ENCODE data around the gene DDR1. TPM values are rescaled to one million over a fixed set of nuclear protein-coding genes. Genes with fewer than 3 reads are reported as not detected.

The DDR1 gene
- 106 TPM for total RNA-seq

DNA sequence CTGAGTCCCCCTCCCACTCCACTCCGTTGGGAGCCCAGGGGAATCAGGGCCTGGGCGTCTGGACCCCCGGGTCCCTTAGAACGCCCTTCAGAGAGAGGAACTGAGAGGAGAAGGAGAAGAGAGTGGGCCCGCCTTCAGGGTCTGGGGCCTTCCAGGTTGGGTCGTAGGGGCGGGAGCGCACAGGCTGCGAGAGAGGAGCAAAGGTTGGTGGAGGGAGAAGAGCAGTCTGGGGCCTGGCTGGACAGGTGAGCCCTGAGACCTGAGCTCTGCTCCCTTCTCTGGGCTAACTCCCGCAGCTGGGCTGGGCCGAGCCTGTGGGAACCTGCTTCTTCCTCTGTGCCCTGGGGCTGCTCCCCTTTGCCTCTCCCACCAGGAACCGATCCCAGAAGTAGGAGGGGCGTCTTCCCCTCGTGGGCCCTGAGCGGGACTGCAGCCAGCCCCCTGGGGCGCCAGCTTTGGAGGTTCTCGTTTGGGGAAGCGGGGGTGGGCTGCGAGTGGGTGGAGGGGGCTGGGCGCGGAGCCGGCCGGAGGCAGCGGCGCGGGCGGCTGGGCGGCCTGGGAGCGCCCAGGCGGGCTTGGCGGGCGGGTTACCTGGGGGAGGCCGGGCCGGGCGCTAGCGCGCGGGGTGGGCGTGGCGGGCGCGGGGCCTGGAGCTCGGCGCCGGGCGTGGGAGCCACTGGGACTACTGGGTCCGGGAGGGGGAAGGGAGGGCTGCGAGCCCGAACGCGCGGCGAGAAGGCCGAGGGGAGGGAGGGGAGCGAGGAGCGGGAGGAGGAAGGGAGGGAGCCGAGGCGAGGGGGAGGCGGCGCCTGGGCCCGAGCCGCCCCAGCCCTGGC is at the start of gene DDR1:
TSS of gene DDR1 (plus strand) at position 835 of the 836 bp plus-strand sequence. CDS start 4,211 bp downstream, outside the sequence.
- FAIRE-seq (no peak), DNase-seq (ENCODE audit: low spot score in 2 of 2) (peak; percentile 90 to 95)

DNA sequence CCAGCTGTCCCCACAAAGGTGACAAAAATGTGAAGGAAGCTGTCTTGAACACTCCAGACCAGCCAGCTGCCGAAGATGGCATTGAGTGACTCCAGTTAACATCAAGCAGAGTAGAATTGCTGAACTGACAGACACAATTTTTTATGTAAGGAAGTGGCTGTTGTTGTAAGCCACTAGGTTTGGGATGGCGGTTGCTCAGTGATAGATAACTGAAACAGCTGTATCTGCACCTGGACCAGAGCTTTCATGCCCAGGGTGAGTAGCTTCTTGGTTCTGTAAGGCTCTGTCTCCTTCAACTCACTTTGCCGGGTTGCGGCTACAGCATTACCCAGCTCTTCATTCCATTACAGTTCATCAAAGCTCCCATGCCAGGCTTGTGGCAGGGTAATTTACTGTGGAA is 49.7 kb upstream of the DDR1 start:
- DNase-seq (ENCODE audit: low spot score in 2 of 2) (no peak), FAIRE-seq (no peak)

DNA sequence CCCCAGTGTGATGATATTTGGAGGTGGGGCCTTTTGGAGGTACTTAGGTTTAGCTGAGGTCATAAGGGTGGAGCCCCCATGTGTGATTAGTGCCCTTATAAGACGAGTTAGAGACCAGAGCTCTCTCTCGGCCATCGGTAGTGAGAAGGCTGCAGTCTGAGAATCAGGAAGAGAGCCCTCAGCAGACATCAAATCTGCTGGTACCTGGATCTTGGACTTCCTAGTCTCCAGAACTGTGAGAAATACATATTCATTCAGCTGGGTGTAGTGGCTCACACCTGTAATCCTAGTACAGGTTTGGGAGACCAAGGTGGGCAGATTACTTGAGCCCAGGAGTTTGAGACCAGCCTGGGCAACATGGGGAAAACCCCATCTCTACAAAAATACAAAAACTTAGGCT is 48.7 kb upstream of the DDR1 start:
- no peak for DNase-seq (ENCODE audit: low spot score in 2 of 2)
- FAIRE-seq, result no peak

DNA sequence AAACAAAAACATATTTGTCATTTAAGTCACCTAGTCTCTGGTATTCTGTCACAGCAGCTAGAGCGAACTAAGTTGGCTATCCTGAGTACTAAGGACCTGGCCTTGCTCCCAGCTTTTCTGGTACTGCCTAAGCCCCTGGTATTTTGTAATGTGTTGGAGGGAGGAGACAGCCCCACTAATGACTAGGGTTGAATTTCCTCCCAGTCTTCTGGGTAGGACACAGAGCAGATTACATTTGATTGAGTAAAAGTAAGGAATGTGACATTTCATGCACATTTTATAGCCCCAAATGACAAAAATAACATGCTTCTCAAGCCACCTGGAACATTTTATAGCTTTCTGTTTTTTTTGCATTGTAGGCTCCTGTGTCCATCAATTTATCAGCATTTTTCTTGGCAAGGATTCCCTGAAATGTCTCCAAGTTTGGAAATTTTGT is 47.9 kb upstream of the DDR1 start:
- no peak for DNase-seq (ENCODE audit: low spot score in 2 of 2)
- no peak for FAIRE-seq

DNA sequence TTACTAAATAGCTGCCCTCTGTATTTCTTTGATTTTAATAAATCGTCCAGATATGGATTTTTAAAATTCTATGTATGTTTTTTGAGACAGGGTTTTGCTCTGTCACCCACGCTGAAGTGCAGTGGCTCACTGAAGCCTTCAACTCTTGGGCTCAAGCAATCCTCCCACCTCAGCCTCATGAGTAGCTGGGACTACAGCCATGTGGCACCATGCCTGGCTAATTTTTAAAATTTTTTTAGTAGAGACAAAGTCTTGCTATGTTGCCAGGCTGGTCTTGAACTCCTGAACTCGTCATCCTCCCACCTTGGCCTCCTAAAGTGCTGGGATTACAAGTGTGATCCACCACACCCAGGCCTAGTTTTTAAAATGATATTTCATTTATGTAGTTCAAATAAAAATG is 47.4 kb upstream of the DDR1 start:
- DNase-seq (ENCODE audit: low spot score in 2 of 2), result no peak
- FAIRE-seq, result no peak

DNA sequence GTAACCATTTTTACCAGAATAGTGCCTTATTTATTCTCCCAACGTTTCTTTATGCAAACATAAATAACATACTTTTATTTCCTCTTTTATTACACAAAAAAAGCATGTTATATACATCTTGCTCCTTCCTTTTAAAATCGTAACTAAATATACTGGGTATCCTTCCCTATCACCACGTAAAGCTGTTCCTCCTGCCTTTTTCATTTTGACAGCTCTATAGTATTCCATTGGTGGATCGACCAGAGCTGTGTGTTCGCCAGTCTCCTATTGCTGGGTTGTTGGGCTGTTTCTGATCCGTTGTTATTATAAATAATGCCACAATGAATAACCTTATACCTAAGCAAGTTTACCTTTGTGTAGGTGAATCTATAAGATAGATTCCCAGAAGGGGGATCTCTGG is 46.9 kb upstream of the DDR1 start:
- no peak for DNase-seq (ENCODE audit: low spot score in 2 of 2)
- FAIRE-seq, result no peak

DNA sequence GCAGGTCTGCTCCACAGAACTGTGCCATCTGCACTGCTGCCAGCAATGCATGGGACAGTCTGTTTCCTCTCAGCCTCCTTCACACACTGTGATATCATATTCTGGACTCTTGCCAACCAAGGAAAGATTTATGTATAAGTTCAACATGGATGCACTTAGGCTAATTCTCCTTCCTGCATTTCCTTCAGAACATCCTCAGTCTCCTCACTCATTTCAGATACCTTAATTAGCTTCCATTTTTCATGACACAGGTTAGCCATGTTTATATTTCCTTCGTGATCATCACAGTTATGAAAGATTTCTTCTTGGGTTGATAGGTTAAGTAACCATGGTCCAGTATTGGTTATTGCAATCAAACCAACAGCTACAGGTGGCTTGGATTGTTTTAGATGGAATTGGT is 46.4 kb upstream of the DDR1 start:
- FAIRE-seq, result no peak
- DNase-seq (ENCODE audit: low spot score in 2 of 2), result no peak

DNA sequence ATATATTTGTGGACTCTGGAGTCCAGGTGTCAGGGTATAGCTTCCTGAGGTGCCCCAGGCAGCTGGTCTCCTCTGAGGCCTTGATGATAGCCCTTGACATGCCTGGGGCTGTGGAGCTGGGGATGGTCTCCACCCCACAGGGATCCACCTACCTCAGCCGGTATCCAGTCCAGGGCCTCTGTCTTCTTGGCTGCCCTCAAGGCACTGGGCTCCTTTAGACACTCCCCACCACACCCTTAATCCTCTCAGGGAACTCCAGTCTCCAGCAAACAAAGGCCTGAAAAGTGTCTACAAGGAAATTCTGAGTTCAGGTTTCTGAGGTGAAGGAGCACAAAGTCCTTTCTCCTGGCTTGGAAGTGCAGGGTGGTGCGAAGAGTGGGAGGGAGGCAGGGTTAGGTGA is 44.6 kb upstream of the DDR1 start:
- FAIRE-seq, result no peak

DNA sequence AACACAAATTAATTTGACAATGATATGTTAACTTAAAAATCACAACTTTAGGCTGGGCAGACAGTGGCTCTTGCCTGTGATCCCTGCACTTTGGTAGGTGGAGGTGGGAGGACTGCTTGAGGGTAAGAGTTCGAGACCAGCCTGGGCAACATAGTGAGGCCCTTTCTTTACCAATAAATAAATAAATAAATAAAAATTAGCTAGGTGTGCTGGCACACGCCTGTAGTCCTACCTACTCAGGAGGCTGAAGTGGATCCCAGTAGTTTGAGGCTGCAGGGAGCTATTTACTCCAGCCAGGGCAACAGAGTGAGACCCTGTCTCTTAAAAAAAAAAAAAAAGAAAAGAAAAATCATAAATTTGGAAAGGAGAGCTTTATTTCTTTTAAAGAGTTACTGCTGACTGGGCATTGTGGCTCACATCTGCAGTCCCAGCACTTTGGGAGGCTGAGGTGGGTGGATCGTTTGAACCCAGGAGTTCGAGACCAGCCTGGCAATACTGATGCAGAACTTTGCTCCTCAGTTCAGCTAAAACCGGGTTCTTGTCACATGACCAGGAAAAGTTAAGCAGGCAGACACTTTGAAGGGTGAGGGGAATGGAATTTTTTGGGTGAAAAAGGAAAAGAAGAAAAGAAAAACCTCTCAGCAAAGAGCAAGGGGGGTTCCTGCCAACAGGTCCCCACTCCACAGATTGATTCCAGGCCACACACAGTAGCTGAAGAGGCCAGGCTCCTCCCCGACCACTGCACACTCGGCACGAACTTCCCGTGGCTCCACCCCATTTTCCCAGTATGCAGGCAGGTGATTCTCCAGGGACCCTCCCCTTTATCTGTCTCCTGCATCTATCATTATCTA is 44.0 kb upstream of the DDR1 start:
- FAIRE-seq (no peak), DNase-seq (ENCODE audit: low spot score in 2 of 2) (no peak)

More for the DNA sequence above, 44.6 kb upstream of the DDR1 start:
- no peak for DNase-seq (ENCODE audit: low spot score in 2 of 2)

DNA sequence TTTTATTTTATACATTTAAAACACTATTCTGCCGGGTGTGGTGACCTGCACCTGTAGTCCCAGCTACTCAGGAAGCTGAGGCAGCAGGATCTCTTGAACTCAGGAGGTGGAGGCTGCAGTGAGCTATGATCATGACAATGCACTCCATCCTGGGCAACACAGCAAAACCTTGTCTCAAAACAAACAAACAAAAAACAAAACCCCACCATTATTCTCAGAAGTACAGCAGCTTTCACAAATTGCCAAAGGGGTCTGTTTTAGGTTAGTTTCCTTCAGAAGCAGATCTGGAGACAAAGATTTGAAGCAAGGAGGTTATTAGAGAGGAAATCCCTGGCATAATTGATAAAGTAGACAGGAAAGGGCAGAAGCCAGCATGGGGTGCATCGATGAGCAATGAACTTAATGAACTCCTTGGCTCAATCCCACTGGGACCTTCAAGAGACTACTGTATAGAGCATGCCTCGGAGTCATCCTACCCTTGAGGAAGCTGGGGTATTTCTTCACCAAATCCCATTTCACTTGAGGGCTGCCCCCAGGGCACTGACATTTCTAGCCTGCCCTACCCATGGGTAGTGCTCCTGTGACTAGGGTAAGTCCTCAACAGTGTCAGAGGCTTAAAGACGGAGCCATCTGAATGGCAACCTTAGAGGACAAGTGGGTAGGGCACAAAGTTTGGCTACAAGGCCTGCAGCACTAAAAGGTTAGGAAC is 43.2 kb upstream of the DDR1 start:
- no peak for FAIRE-seq
- no peak for DNase-seq (ENCODE audit: low spot score in 2 of 2)

DNA sequence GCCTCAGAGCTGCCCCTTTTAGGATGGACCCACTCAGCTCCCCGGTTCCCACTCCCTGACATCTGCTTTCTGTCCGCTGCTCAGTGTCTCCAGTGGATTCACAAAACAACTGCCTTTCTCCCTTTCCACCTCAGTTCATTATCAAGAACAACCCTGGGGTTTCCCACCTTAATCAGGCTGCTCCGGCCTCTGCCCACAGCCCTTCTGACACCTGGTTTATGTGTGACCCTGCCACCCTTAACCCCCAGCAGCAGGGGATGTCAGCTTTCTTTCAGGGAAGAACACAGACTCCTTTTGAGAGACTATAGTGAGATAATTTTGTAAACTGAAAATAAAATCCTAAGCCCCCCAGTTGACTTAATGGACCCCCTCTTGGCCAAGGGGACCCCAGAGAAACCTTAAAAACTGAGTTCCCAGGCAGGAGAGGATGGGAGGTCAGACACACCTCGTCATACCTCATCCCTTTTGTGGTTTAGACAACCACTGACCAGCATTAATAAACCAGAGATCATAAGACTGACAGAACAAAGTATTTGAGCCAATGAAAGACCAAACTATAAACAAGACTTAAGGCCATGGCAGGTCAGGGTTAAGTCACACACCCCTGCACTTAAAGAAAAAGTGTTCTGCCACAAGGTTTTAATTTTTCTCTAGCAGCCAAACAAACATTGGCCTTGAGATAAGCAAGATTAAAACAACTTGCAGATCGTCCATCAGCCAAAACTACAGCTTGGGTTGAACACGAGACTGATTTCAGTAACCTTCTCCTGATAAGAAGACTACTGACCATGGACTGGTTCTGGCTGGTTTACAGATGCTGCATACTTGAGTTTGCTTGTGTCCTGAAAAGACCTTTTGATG is 42.4 kb upstream of the DDR1 start:
- FAIRE-seq, result no peak
- no peak for DNase-seq (ENCODE audit: low spot score in 2 of 2)

DNA sequence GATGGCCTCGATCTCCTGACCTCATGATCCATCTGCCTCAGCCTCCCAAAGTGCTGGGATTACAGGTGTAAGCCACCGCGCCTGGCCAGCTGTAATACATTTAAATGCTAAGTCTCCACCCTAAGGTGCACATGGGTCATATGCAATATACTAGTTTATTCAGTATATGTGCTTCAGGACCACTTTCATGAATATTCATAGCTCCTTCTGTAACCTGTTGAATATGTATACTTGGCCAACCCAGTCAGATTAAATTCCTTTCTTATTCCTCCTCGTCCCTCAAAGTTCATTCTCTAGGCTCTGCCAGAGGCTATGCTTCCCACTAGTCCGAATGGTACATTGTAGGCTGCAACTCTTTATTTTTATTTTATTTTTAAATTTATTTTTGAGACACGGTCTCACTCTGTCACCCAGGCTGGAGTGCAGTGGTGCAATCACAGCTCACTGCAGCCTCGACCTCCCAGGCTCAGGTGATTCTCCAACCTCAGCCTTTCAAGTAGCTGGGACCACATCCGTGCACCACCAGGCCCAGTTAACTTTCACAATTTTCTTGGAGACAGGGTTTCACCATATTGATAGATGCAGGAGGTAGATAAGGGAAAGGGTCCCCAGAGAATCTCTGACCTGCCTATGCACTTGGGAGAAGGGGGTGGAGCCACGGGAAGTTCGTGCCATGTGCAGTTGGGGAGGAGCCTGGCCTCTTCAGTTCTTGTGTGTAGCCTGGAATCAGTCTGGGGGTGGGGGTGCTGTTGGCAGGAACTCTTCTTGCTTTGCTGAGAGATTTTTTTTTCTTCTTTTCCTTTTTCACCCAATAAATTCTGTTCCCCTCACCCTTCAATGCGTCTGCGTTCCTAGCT is 41.3 kb upstream of the DDR1 start:
- DNase-seq (ENCODE audit: low spot score in 2 of 2), result no peak
- FAIRE-seq, result no peak

DNA sequence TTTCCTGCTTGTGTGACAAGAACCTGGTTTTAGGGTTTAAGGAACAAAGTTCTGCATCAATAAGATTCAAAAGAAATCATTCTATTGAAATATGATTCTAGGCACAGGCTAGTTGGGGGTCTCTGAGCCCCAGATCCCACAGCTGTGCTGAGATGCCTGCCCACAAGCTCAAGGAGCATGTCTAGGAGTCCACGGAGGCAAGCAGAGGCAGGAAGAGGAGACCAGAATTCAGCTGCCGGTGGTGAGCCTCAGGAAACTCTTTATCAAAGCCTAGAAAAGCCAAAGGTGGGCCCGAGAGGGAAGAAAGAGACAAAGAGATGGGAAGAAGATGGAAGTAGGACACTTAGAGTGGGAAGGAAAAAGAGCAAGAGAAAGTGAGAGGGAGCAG is 40.7 kb upstream of the DDR1 start:
- no peak for DNase-seq (ENCODE audit: low spot score in 2 of 2)
- no peak for FAIRE-seq

DNA sequence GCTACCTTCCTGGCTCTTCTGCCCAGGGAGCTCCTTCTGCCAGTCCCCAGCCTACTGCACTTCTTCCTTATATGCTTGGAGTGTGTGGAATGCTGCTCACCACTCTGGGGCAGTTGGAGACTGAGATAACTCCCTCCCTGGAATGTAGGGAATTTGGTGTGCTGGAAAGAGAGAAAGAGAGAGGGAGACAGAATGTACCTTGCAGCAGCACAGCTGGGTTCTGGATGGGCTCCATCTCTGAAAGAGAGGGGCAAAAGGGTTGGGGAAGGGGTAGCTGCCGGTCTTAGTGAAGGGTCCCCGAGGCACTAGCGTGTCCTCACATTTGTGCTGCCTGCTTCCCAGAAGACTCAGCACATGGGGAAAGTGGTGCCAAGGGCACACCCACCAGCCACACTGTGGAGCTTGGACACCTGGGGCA is 40.2 kb upstream of the DDR1 start:
- no peak for DNase-seq (ENCODE audit: low spot score in 2 of 2)

DNA sequence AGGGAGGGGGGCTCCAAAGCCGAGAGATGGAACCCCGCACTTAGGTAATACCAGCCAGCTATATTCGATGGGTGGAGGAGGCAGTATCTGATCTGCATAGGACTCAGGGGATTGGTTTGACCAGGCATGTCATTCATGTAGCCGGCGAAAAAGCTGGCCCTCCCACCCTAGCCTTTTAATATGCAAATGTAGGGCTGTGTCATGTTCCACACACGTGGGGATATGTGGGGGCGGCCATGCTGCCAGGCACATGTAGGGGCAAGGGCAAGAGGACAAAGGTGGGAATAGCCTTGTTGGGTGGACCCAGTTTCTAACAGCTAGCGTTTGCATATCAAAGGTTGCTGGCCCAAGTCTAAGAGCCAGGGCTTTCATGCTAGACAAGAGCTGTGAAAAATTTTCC is 39.1 kb upstream of the DDR1 start:
- DNase-seq (ENCODE audit: low spot score in 2 of 2) (no peak), FAIRE-seq (no peak)

More for the DNA sequence above, 40.2 kb upstream of the DDR1 start:
- no peak for FAIRE-seq

DNA sequence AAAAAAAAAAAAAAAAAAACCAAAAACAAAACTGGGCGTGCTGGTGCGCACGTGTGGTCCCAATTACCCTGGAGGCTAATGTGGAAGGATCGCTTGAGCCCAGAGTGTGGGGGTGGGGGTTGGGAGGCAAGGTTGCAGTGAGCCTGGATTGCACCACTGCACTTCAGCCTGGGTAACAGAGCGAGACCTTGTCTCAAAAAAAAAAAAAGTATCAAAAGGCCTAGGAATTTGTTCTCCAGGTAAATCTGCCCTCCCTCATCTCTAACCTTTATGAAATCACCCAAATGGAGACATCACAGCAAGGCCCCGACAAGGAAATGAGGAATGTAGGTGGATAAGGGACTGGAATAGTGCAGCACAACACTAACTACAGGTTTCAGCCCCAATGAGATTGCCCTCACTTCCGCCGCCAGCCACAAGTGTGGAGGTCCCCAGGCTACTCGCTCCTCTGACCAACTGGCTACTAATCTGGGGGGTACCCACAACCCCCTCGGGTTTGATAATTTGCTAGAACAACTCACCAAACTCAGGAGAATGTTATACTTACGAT is 36.8 kb upstream of the DDR1 start:
- no peak for FAIRE-seq

DNA sequence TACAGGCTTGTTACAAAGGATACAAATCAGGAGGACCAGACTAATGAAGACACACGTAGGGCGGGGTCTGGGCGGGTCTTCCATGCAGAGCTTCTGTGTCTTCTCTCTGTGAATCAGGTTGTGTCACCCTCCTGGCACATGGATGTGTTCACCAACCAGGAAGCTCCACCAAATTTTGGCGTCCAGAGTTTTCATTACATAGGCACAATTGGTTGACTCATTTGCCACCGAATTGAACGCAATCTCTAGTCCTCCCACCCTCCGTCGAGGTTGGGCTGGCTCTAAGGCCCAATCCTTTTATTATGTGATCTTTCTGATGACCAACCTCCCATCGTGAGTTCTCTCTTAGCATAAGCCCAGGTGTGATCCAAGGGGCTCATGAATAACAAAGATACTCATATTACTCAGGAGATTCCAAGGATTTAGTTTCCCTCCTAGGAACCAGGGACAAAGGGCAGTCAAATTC is 36.3 kb upstream of the DDR1 start:
- FAIRE-seq (no peak), DNase-seq (ENCODE audit: low spot score in 2 of 2) (no peak)

More for the DNA sequence above, 36.8 kb upstream of the DDR1 start:
- DNase-seq (ENCODE audit: low spot score in 2 of 2), result no peak

DNA sequence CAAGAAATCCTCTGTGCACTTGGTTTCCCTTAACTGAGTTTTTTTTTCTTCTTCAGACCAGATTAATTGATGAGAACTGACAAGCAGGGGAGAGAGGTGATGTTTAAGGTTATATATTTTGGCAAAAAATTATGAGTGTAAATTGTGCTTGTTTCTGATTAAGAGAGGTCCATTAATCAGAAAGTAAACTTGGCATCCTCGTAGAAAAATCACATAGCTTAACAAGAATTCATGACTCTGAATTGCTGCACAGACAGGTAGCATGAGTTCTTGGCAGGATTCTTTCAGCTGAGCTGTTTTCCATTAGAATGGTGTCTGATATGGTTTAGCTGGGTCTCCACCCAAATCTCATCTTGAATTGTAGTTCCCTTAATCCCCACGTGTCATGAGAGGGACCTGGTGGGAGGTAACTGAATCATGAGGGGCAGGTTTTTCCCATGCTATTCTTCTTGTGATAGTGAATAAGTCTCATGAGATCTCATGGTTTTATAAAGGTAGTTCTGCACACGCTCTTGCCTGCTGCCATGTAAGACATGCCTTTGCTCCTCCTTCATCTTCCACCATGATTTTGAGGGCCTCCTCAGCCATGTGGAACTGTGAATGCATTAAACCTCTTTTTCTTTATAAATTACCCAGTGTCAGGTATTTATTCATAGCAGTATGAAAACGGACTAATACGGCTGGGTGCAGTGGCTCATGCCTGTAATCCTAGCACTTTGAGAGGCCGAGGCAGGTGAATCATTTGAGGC is 34.2 kb upstream of the DDR1 start:
- FAIRE-seq, result no peak
- DNase-seq (ENCODE audit: low spot score in 2 of 2), result no peak
